HG03558 (cell line): ENCODE measurements around the gene HOPX.
"Not testable (repeated sequence)": the region's sequence is repeated elsewhere in the genome, so short reads cannot be mapped to it uniquely, and the experiment has no call there.

Source experiments
- ATAC-seq: cut with Tn5 transposase; IDR thresholded peaks from one replicate; pipeline ENCODE4 v1.9.1; 2021; ENCODE audit warnings: moderate number of reproducible peaks; ENCODE audit not compliant: unreplicated experiment; ENCODE audit errors: extremely low read depth

Gene HOPX

DNA sequence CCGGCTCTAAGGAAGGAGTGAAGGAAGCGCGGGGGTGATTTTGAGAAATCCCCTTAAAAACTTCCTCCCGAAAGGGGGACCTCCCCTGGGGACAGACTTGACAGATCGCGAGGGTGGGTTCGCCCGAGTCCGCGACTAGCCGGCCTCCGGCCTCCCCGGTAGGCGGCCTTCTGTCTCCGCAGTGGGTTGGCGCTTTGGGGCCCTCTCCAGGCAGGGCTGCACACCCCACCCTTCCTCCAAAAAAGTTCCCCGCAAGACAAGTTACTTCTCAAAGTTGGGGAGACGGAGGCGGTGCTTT lies 24.8 kb downstream of the HOPX start:
- no peak for ATAC-seq

DNA sequence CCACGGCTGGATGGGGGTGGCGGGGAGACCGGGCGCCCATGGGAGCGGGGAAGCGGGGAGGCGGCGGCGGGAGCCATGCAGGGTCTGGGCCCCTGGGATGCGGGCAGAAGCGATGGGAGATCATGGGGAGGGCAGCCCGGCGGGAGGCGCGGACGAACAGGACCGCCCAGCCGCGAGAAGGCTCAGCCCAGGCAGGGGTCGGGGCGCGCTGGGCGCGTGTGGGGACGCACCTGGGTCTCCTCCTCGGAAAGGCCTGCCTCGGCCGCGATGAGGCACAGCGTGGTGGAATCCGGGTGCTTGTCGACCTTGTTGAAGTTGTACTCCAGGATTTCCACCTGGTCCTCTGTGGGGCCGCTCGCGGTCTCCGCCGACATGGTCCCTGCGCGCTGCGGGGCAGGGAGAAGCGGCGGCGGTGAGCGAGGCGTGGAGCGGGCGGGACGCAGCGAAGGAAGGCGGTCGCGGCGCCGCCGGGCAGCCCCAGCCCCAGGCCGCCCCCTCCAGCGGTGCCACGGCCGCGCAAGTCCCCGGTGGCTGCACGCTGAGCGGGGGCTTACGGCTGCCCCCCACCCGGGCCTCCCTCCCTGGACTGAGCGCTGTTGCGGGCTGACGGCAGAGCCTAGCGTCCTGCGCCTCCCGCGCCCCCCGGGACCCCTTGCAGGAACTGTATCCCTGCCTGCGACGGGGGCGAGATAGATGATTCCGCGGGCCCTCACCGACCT lies 25.3 kb downstream of the HOPX start:
- ATAC-seq, result no peak

DNA sequence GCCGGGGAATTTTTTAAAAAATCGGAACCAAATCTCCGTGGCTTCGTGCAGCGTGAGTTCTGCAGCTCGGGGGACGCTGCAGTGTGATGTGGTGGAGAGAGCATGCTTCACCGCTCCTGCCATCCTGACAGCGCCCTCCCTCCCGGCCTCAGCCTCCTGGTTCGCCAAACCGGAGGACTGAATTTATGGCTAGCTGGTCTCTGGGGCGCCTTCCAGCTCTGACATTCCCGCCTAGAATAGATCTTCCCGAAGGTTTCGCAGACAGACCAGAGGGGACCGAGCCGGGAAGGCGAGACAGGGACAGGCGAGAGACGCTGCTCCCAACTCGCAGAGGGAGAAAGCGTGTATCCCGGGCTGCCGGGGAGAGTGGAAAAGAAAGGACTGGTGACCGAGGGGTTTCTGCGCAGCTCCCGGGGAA lies 25.9 kb downstream of the HOPX start:
- no peak for ATAC-seq

DNA sequence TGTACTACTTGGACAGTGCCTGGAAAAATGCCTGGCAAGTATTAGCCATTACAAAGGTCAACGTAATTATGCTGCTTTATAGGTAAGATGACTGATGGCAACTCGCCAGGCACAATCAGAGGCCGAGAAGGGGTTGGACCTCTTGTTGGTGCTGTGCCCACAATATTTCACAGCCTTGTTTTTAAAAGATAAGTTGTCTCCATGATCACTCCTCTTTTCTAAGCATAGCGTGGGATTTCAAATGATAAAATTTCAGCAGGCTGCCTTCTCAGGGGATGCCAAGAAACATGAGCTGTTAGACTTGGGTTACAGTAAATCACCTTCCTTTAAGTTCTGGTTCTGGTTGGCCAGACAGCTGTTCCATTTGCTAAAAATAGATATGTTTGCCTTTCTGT lies 26.9 kb downstream of the HOPX start:
- no peak for ATAC-seq

DNA sequence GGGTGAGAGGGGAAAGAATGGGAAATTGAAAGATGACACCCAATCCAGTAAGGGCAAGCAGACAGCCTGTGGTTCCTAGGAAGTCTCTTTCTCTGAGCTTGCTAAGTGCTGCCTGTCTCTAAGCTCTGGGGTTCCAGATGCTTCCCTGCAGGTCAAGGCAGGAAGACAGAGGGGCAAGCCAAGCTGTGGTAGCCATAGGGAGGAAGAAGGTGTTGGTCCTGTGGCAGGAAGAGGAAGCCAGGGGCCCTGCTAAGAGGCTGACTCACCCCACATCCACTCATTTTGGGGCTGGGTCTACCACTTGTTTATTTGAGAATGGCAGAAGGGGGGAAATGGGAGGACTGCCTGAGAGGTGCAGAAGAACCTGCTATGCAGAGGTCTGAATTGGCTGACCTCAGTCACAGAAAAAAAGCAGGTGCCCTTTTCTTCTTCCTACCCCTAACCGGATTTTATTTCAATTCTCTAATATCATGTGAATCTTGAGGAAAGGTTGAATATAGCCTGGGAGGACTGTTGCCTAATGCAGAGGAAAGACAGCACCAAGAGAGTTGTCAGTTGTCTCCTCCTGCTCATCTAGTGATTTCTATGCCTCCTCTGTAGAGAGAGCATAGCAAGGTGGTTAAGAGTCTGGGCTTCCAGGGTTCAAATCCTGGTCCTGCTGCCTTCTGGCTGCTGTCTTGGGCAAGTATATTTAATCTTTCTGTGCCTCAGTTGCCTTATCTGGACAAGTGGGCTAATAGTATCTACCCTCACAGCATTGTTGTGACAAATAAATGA lies 27.4 kb downstream of the HOPX start:
- ATAC-seq, result no peak

DNA sequence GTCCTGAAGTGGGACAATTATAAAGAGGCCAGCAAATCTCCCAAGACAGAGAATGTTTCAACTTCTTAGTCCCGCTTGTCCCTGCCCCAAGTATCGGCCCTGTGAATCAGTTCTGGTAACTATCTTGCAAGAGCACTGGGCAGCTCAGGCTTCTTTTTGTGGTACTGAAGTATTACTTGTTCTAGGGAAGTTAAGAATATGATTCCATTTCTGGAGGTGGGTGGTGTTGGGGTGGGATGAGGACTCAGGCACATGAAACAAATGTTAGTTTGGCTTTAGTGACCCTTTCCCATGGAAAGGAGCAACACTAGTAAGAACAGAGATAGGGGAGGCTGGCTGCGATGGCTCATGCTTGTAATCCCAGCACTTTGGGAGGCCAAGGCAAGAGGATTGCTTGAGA lies 28.9 kb downstream of the HOPX start:
- ATAC-seq, result no peak

DNA sequence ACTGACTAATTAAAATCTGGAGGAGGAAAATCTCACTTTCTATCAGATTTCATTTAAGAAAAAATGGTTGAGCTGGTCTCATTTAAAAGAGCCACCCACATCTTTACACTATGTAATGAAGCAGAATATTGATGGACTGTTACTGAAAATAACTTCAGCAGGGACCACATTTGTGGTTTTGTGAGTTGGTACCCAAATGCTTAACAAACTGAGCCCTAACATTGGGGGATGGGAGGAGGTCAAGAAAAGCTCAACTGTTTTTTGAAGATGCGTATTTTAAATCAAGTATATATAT lies 30.1 kb downstream of the HOPX start:
- no peak for ATAC-seq

DNA sequence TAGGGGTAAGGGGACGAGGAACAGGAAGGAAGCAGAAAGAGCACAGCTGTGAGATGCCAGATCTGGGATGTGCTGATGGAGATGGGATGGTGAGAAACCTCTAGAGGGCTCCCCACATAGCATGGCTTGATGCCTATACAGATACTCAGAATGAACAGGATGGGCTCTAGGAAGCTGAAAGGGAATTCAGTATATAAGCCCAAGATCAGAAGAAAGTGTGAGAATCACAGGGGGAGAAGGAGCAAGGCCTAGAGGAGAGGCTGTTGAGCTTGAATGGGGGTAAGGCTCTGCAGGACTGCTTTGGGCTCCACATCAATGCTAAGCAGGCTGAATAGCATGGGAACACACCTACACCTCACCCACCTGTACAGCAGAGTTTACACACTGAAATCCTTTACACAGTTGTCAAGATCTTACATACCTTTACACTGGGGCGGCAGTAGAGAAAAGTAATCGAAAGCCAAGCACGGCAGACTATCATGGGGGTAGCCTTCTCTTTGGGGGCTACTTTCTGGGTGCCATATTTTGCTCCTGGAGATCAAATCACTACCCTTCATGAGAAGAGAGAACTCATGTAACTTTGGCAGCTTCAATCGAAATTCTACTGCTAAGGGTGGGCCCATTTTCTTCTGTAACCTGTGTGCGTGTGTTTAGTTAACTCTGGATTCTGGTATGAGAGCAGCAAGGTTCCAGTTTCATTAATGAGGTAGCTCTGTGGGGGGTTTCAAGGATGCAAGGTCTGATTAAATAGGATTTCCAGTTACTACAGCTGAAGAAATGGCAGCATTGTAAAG lies 30.6 kb downstream of the HOPX start:
- no peak for ATAC-seq

DNA sequence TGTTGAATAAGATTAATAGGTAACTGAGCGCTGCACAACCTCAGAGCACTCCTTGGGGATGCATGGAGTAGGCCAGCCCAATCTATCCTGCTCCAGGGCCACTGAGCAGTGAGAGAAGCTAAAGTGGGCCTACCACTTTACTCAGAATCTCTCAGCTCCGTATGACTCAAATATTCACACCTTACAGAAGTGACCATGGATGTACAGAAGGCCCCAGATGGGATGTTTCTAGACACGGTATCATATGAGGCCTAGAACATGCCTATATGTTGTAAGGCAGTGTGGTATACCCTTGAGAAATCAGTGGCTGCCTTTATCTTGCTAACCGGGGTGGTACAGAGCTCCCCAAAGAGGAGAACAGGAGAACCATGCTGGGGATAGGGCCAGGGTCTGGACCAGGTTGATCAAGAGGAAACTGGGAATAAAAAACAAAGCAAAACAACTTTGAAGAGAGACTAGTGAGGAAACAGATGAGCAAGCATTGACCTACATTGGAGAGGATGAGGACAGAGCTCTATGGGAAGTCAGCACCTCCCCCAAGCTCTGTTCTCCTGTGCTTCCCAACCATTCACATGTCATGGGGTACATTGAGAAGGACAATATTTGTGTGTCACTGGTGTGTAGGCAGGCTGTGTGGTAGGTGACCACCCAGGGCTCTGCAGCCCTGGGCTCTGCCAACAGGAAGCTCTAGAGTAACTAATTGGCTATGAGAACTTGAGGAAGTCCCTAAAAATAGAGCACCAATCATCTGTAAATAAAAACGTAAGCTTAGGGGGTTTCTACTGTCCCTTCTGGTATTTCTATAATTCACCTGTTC lies 31.4 kb downstream of the HOPX start:
- no peak for ATAC-seq

DNA sequence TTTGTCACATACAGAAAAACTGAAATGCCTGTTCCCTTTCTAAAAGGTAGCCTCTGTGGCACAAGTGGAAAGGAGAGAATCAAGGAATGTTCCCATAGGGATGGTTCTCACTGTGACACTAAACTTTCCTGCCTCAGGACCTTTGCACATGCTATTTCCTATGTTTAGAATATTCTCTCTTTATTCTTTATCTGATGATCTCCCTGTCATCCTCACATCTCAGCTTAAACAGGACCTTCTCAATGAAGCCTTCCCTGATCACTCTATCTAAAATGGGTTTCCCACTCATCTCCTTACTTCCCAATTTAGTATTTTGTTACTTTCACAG lies 32.3 kb downstream of the HOPX start:
- no peak for ATAC-seq

DNA sequence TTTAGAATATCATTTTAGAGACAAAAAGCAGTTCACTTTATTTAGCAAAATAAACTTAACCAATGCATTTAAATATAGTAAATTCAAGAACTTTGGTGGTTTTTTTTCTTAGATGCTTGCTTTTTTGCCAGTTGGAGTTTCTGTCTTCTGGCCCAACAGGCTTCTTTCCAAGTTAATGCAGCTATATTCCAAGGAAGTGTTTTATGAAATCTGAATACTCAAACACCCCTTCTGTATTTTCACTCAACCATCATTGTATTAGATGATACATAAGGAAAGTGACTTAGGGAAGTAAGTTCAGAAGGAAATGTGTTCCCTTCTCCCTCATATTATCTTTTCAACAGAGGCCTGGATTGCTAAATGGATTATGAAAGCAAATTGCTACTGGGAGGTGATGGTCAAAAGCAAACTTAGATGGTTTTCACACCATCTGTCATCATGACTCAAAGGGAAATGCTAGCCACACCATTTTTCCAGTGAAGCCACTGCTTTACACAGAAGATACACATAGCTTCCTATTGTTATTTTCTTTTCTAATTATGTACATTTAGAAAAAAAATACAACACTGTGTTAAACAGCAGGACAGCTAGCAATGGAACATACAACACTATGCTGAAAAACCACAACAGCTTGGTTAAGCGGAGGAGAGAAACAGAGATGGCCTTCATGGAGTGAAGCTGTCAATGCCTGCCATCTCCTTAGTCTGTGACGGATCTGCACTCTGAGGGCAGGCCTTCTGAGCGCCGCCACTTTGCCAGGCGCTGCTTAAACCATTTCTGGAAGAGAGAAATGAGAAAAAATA lies 32.9 kb downstream of the HOPX start:
- no peak for ATAC-seq

DNA sequence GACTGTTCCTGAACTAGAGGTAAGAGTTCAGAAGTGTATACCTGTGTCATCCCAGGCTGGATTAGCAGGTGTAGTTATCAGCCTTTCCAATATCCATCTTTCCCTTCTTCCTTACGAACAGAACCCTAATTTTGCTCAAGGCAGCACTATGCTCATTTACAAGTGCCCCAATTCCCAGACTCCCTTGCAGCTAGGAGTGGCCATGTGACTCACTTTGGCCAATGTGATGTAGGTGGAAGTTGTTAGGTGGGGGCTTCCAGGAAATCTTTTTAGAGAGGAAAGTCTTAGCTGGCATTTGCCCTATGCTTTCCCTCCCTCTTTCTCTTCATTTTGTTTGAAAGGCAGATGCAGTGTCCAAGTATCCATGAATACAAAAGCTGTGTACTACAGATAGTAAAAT lies 34.8 kb downstream of the HOPX start:
- ATAC-seq, result no peak

DNA sequence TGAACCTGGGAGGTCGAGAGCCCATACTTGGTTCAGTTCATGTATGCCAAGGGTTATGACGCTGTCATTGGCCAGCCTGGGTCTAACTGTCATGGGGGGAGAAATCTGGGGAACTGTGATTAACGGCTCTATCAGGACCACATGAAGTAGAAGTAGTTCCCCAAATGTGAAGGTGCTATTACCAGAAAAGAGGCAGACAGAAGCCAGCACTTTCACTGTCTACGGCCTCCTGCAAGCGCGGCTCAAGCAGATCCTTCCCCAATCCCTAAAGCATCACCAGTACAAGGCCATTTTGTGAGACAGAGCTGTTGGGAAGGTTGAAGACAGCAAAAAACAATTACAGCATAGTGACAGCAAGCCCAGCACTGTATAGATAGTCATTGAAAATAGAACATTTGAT lies 37.5 kb downstream of the HOPX start:
- ATAC-seq, result no peak

DNA sequence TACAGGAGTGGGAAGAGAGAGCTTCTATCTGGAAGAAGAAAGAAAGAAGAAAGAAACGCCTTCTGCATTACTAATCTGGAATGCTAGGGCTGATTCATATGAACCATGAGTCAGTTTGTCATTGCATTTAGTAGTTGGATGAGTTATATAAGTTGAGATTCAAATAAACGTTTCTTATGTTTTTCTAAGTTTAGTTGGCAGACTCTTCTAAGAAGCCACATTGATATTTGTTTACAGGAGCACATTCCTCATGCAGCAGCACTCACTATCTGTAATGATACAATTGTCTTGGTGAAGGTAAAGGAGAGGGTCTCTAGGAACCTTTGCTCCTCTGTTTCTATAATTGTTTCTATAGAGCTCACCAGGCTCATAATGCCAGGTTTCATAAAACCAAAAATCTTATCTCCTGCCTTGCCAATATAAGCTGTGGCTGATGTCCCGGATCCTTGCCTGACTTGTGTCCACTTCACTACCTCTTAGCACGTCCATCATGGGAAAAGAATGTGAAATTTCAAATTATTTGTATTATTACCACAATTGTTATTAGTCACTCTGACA lies 39.5 kb downstream of the HOPX start:
- ATAC-seq, result no peak

DNA sequence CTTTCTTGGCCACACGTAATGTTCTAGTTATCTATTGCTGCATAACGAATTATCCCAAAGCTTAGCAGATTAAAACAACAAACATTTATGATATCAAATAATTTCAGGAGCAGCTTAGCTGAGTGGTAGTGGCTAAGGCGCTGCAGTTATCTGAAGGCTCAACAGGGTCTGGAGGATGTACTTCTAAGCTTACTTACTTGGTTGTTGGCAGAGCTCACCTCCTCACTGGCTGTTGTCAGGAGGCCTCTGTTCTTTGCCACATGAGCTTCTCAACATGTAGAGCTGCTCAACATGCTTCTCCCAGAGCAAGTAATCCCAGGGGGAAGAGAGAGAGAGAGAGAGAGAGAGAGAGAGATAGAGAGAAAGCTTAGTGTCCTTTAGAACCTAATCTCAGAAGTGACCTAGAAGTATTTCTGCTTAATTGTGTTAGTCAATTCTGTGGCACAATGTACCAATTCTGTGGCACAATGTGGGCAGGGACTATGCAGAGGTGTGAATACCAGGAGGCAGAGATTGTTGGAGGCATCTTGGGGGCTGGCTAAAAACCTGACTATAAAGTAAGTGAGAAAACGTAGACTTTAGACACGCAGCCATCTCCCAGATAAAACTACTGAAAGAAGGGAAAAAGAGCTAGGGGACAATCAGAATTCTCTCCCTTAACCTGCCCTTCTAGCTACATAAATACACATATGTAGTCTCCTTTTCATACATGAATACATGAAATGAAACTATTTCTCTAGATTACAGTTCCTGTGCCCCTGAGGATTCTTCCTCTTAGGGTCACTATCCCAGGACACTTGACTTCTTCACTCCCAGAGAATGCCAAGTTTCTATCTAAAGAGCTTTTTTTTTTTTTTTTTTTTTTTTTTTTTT lies 40.2 kb downstream of the HOPX start:
- no peak for ATAC-seq

DNA sequence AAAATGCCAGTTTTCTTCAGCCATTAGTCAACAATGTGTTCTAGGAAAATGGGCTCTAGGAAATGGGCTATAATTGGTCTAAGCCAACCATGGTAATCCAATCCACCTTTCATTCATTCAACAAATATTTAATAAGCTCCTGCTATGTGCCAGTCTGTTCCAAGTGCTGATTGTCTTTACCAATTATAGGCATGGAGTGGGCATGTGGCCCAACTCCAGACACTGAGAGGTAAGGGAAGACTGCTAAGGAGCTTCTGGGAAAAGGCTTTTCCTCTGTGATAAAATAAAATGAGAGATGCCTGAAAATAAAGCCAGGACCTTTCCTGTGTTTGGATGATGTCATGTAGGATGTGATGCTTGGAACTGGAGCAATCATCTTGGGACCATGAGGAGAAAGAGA lies 43.3 kb downstream of the HOPX start:
- ATAC-seq, result no peak

DNA sequence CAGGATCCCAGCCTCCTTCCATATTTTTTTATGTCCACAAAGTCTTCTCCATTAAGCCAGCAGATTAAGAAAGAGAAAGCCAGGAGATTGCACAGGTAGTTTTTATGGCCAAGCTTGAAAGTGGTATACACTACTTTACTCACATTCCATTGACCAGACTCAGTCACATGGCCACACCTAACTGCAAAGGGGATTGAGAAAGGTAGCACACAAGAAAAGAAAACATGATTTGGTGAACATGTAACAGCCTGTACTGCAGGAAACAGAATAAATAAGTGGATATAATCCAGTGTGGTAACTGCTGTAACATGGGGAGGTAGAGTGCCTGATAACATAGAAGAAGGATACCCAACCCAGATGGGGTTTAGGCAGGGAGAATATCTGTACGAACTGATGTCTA lies 43.9 kb downstream of the HOPX start:
- ATAC-seq, result no peak

DNA sequence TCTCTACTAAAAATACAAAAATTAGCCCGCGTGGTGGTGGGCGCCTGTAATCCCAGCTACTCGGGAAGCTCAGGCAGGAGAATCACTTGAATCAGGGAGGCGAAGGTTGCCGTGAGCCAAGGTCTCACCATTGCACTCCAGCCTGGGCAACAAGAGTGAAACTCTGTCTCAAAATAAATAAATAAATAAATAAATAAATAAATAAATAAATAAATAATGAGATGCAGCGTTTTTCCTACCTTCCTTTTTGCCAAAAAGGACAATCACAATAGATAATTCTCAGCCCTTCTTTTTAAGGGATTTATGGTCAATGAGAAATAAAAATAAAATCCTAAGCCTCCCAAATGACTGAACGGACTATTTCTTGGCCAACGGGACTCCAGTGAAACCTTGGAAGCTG lies 46.1 kb downstream of the HOPX start:
- not testable (repeated sequence) for ATAC-seq

DNA sequence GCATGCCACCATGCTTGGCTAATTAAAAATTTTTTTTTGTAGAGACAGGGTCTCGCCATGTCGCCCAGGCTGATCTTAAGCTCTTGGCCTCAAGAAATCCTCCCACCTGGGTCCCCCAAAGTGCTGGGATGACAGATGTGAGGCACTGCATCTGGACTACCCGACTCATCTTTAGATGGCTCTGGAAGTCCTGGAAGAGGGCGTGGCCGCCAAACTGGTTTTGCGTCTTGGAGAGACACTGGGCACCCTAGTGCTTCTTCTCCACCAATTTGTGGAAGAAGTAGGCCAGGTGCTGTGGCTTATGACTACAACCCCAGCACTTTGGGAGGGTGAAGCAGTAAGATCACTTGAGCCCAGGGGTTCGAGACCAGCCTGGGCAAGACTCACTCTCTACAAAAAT lies 47.6 kb downstream of the HOPX start:
- no peak for ATAC-seq
